Measurements from ENCODE around the gene RSPH4A.

The RSPH4A gene

DNA sequence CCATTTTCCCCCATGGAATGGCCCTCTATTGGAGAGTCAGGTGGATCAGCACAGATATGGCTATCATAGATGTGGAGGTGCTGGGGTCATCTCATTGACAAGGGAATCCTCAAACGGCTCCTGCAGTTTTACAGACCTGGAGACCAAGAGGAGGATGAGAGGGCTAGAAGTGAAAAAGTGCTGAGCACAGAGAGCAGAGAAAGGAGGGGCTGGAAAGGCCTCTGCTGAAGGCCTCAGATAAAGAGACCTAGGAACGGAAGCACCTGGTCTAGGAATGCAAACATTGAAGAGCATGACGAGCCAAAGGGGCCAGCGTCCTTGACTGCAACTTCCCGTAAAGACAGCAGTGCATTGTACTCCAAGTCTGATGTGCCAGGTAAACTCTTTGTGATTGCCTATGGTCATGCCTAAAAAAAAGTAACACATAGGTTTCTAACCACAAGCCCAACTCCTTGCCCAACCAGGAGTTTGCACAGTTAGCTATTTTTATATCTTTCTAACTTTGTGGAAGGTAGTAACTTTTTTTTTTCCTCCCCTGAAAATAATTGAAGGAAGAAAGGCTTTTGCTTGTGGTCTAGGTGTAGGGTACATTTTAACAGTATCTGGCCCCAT lies 15.2 kb downstream of the RSPH4A start:
- H3K4me1 ChIP-seq (ENCODE audit: control insufficient read depth, low read length), result peaks cover 14% of the 10 kb centered on the region
- no peak overlapping the region for H3K4me3 ChIP-seq (ENCODE audit: low read length)
- no peaks in the 10 kb centered on the region for H4K20me1 ChIP-seq (ENCODE audit: control insufficient read depth, insufficient read depth, low read depth, low read length)
- peaks cover 28% of the 10 kb centered on the region for H3K36me3 ChIP-seq (ENCODE audit: control insufficient read depth, low read length)
- 0 out of 2 replicates have a peak, but pooled peaks cover 2% of the 10 kb centered on the region for H3F3A ChIP-seq (ENCODE audit: control insufficient read depth, insufficient read depth)
- no peaks in the 10 kb centered on the region for H3K9me3 ChIP-seq (ENCODE audit: control insufficient read depth, insufficient read depth, low read length)
- TF ChIP-seq EZH2phosphoT487 (IDR thresholded peaks at IDR 0.05; ENCODE audit: borderline replicate concordance, low read length), result no peak
- TF ChIP-seq, protein P1, sequence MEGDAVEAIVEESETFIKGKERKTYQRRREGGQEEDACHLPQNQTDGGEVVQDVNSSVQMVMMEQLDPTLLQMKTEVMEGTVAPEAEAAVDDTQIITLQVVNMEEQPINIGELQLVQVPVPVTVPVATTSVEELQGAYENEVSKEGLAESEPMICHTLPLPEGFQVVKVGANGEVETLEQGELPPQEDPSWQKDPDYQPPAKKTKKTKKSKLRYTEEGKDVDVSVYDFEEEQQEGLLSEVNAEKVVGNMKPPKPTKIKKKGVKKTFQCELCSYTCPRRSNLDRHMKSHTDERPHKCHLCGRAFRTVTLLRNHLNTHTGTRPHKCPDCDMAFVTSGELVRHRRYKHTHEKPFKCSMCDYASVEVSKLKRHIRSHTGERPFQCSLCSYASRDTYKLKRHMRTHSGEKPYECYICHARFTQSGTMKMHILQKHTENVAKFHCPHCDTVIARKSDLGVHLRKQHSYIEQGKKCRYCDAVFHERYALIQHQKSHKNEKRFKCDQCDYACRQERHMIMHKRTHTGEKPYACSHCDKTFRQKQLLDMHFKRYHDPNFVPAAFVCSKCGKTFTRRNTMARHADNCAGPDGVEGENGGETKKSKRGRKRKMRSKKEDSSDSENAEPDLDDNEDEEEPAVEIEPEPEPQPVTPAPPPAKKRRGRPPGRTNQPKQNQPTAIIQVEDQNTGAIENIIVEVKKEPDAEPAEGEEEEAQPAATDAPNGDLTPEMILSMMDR (IDR thresholded peaks at IDR 0.05; ENCODE audit: low read depth, low read length, poor library complexity, severe bottlenecking), result no peak
- H3K9me2 ChIP-seq (replicated peaks; ENCODE audit: control insufficient read depth, low read length), result no peaks in the 10 kb centered on the region
- no peaks in the 10 kb centered on the region for H3K27me3 ChIP-seq (ENCODE audit: control insufficient read depth, low read length)
- no peaks in the 10 kb centered on the region for H3K79me2 ChIP-seq (ENCODE audit: control insufficient read depth, low read length)
- no peak overlapping the region for H3K4me2 ChIP-seq (ENCODE audit: low read length)
- H3K27ac ChIP-seq (ENCODE audit: low read depth, low read length), result no peak overlapping the region

DNA sequence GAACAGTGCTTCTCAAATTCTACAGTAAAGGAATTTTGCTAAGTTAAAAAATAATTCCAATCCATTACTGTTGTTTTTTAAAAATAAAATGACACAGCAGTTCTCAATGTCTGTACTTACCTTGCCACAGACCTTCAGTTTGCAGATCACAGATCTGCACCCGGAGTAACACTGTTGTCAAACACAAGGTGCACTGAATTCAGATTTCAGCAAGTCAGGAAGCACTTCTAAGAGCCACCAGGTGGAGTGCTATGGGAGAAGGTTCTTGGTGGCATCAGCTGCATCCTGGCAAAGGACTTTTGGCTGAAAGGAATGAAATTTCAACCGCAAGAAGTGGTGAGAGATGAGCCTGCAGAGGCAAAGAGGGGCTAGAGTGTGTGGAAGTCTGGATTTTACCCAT lies 17.4 kb downstream of the RSPH4A start:
- Histone ChIP-seq H3K4me2 (ENCODE audit: low read length) (no peak overlapping the region), H3K4me1 (ENCODE audit: control insufficient read depth, low read length) (peaks cover 14% of the 10 kb centered on the region), H3K9me3 (ENCODE audit: control insufficient read depth, insufficient read depth, low read length) (no peaks in the 10 kb centered on the region), H3K36me3 (ENCODE audit: control insufficient read depth, low read length) (peaks cover 31% of the 10 kb centered on the region), H3K27ac (ENCODE audit: low read depth, low read length) (no peak overlapping the region), H3K9me2 (replicated peaks; ENCODE audit: control insufficient read depth, low read length) (no peaks in the 10 kb centered on the region), H3K4me3 (ENCODE audit: low read length) (no peak overlapping the region), H3K79me2 (ENCODE audit: control insufficient read depth, low read length) (no peaks in the 10 kb centered on the region), H3K27me3 (ENCODE audit: control insufficient read depth, low read length) (no peaks in the 10 kb centered on the region), H4K20me1 (ENCODE audit: control insufficient read depth, insufficient read depth, low read depth, low read length) (no peaks in the 10 kb centered on the region), H3F3A (ENCODE audit: control insufficient read depth, insufficient read depth) (0 out of 2 replicates have a peak, but pooled peaks cover 2% of the 10 kb centered on the region)
- TF ChIP-seq, protein P1 (IDR thresholded peaks at IDR 0.05; ENCODE audit: low read depth, low read length, poor library complexity, severe bottlenecking), result peak; percentile 23
- no peak for TF ChIP-seq EZH2phosphoT487 (IDR thresholded peaks at IDR 0.05; ENCODE audit: borderline replicate concordance, low read length)

DNA sequence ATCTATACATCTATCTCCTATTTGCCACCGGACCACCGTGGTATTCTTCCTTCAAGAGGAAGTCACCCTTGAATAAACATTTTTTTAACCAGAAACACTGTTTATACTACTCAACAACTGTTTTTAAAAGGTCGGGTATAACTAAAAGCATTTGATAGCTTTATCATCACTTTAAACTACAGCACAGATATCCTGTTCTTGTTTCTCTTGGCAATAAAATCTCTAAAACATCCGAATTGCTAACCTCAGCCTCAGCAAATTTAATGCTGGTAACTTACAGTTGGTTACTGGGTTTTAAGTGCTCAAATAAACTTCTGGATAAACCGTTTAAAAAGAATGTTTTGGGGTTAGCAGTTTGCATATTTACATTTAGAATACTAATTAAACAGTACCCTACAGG lies 31.9 kb downstream of the RSPH4A start:
- H3K4me2 ChIP-seq (ENCODE audit: low read length), result no peak overlapping the region
- H4K20me1 ChIP-seq (ENCODE audit: control insufficient read depth, insufficient read depth, low read depth, low read length), result no peaks in the 10 kb centered on the region
- H3K27me3 ChIP-seq (ENCODE audit: control insufficient read depth, low read length), result no peaks in the 10 kb centered on the region
- peaks cover 55% of the 10 kb centered on the region for H3K36me3 ChIP-seq (ENCODE audit: control insufficient read depth, low read length)
- H3K4me3 ChIP-seq (ENCODE audit: low read length), result no peak overlapping the region
- peaks cover 2% of the 10 kb centered on the region; the same call in 1 of the 2 replicates for H3K79me2 ChIP-seq (ENCODE audit: control insufficient read depth, low read length)
- peaks cover 15% of the 10 kb centered on the region; the same call in 1 of the 2 replicates for H3F3A ChIP-seq (ENCODE audit: control insufficient read depth, insufficient read depth)
- no peak for TF ChIP-seq EZH2phosphoT487 (IDR thresholded peaks at IDR 0.05; ENCODE audit: borderline replicate concordance, low read length)
- TF ChIP-seq, protein P1 (IDR thresholded peaks at IDR 0.05; ENCODE audit: low read depth, low read length, poor library complexity, severe bottlenecking), result no peak
- no peaks in the 10 kb centered on the region for H3K4me1 ChIP-seq (ENCODE audit: control insufficient read depth, low read length)
- H3K9me3 ChIP-seq (ENCODE audit: control insufficient read depth, insufficient read depth, low read length), result no peaks in the 10 kb centered on the region
- H3K9me2 ChIP-seq (replicated peaks; ENCODE audit: control insufficient read depth, low read length), result no peaks in the 10 kb centered on the region
- no peak overlapping the region for H3K27ac ChIP-seq (ENCODE audit: low read depth, low read length)
